PC-9 (cell line): ENCODE measurements around the gene PPA1.

Source experiments
- CTCF ChIP-seq: fragments of 200-600 bp; sonication (generic); conservative IDR thresholded peaks from 2 replicates; pipeline ENCODE4 v1.6.1; 2017; ENCODE audit warnings: mixed run types, antibody characterized with exemption, mild to moderate bottlenecking, moderate library complexity
- EZH2 ChIP-seq: fragments of 200-600 bp; sonication (generic); IDR thresholded peaks from 2 replicates; pipeline ENCODE4 v1.8.0; 2017; ENCODE audit warnings: antibody characterized with exemption, low read depth

GRCh38 chr10:70167246-70167645, 66.0 kb downstream of the PPA1 start:
- TF ChIP-seq CTCF: no peak
- no peak for TF ChIP-seq EZH2
